ENCODE results near the gene DHODH. TPM values are rescaled to one million over a fixed set of nuclear protein-coding genes. Genes with fewer than 3 reads are reported as not detected.

Gene DHODH
- total RNA-seq, 4 donors from 2014 or later, result 4.8 to 10.5 (median 7.0) TPM

DNA sequence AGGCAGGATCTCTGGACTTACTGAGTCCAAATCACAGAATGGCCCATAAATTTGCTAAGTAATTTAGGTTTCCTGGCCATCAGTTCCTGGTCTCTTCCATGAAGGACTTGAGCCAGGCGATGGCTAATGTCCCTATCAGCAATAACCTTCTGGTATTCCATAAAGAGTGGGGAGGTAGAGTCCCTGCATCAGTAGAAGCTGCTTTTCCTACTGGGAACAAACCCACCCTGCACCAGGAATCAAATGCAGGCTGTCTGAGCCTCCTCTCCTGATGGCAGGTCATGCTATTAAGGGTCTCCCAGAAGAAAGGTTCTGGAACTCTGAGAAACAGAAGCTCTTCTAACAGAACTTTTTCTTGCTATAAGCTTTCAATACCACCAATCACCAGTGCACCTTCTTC, 53.0 kb downstream of the DHODH start:
- Histone ChIP-seq H3K36me3 (no peaks in the 10 kb centered on the region), H3K9me3 (no peaks in the 10 kb centered on the region), H3K27ac (no peak overlapping the region), H3K4me1 (no peaks in the 10 kb centered on the region), H3K27me3 (no peaks in the 10 kb centered on the region), H3K4me3 (no peak overlapping the region)
- DNase-seq (ENCODE audit: low spot score in 2 of 2), result no peak
- no peak for TF ChIP-seq POLR2AphosphoS5 (IDR thresholded peaks at IDR 0.05)
- TF ChIP-seq EP300 (IDR thresholded peaks at IDR 0.05), result no peak
- TF ChIP-seq, protein P1, sequence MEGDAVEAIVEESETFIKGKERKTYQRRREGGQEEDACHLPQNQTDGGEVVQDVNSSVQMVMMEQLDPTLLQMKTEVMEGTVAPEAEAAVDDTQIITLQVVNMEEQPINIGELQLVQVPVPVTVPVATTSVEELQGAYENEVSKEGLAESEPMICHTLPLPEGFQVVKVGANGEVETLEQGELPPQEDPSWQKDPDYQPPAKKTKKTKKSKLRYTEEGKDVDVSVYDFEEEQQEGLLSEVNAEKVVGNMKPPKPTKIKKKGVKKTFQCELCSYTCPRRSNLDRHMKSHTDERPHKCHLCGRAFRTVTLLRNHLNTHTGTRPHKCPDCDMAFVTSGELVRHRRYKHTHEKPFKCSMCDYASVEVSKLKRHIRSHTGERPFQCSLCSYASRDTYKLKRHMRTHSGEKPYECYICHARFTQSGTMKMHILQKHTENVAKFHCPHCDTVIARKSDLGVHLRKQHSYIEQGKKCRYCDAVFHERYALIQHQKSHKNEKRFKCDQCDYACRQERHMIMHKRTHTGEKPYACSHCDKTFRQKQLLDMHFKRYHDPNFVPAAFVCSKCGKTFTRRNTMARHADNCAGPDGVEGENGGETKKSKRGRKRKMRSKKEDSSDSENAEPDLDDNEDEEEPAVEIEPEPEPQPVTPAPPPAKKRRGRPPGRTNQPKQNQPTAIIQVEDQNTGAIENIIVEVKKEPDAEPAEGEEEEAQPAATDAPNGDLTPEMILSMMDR (IDR thresholded peaks at IDR 0.05), result no peak
- TF ChIP-seq POLR2A (IDR thresholded peaks at IDR 0.05), result no peak
- WGBS, result 82% methylated on average over 1 of the region's 1 CpG

GRCh38 chr16:72064361-72064894, 55.9 kb downstream of the DHODH start:
- WGBS, result 91% methylated on average over 10 of the region's 10 CpGs
- DNase-seq (ENCODE audit: low spot score in 2 of 2), result no peak
- Histone ChIP-seq H3K27me3 (no peaks in the 10 kb centered on the region), H3K4me3 (no peak overlapping the region), H3K4me1 (peaks cover 6% of the 10 kb centered on the region), H3K36me3 (no peaks in the 10 kb centered on the region), H3K9me3 (no peaks in the 10 kb centered on the region), H3K27ac (no peak overlapping the region)
- TF ChIP-seq EP300 (IDR thresholded peaks at IDR 0.05), result no peak
- TF ChIP-seq POLR2AphosphoS5 (IDR thresholded peaks at IDR 0.05), result no peak
- TF ChIP-seq POLR2A (IDR thresholded peaks at IDR 0.05), result no peak
- TF ChIP-seq, protein P1 (IDR thresholded peaks at IDR 0.05), result no peak

GRCh38 chr16:72066747-72067146, 58.2 kb downstream of the DHODH start:
- no peak for DNase-seq (ENCODE audit: low spot score in 2 of 2)
- H3K27me3 ChIP-seq, result no peaks in the 10 kb centered on the region
- no peaks in the 10 kb centered on the region for H3K9me3 ChIP-seq
- H3K4me1 ChIP-seq, result peaks cover 6% of the 10 kb centered on the region
- no peak overlapping the region for H3K27ac ChIP-seq
- no peaks in the 10 kb centered on the region for H3K36me3 ChIP-seq
- TF ChIP-seq, protein P1 (IDR thresholded peaks at IDR 0.05), result peak; percentile 2 to 23
- TF ChIP-seq POLR2A (IDR thresholded peaks at IDR 0.05), result no peak
- no peak overlapping the region for H3K4me3 ChIP-seq
- 16% methylated on average over 1 of the region's 1 CpG for WGBS

DNA sequence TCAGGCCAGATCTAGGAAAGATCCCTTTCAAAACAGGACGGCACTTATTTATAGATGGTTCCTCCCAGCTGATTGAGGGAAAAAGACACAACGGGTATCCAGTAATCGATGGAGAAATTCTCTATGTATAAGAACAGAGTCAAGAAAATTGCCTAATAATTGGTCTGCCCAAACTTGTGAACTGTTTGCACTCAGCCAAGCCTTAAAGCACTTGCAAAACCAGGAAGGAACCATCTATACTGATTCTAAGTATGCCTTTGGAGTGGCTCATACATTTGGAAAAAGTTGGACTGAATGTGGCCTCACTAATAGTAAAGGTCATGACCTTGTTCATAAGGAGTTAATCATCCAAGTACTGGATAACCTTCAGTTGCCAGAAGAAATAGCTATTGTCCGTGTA, 60.4 kb downstream of the DHODH start:
- no peak overlapping the region for H3K27ac ChIP-seq
- H3K9me3 ChIP-seq, result no peaks in the 10 kb centered on the region
- TF ChIP-seq POLR2AphosphoS5 (IDR thresholded peaks at IDR 0.05), result no peak

DNA sequence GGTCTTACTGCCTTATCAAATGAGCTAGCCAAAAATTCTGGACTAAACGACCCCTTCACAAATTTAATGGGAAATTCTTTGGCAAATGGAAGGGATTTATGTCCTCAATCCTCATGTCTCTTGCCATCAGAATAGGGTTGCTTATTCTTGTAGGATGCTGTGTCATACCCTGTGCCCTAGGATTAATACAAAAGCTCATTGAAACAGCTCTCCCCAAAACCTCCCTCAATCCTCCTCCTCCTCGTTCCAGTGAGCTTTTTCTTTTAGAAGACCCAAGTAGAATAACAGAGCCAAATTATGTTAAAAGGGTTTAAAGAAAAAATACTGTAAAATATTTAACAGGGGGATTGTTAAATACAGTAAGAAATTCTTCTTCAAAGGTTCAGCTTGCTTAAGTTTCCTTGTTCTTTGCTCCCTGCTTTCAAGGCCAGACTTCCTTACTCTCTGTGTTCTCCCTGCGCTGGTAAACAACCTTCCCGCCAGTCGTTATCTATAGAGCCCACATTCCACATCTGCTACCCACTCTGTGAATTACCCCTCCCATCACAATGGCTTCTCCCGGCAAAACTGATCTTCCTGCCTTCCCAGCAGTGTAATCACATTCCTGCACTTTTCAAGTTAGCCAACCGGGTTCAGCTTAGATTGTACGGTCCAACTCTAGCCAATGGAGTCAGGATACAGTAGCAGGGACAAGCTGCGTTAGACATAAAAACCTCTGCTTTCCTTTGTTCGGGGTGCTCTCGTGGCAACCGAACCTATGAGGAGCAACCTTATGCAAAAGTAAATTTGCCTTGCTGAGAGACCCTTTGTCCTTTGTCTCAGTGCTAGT, 64.2 kb downstream of the DHODH start:
- Histone ChIP-seq H3K27me3 (no peaks in the 10 kb centered on the region), H3K36me3 (no peaks in the 10 kb centered on the region), H3K9me3 (no peaks in the 10 kb centered on the region), H3K27ac (no peak overlapping the region), H3K4me3 (no peak overlapping the region), H3K4me1 (peaks cover 6% of the 10 kb centered on the region)
- no peak for TF ChIP-seq POLR2A (IDR thresholded peaks at IDR 0.05)
- no peak for TF ChIP-seq POLR2AphosphoS5 (IDR thresholded peaks at IDR 0.05)
- no peak for TF ChIP-seq EP300 (IDR thresholded peaks at IDR 0.05)
- TF ChIP-seq, protein P1 (IDR thresholded peaks at IDR 0.05), result no peak
- 49% methylated on average over 12 of the region's 12 CpGs for WGBS
- no peak for DNase-seq (ENCODE audit: low spot score in 2 of 2)

More for the DNA sequence above, 60.4 kb downstream of the DHODH start:
- 63% methylated on average over 4 of the region's 4 CpGs for WGBS
- peaks cover 6% of the 10 kb centered on the region for H3K4me1 ChIP-seq
- DNase-seq (ENCODE audit: low spot score in 2 of 2), result no peak
- no peak overlapping the region for H3K4me3 ChIP-seq
- H3K27me3 ChIP-seq, result no peaks in the 10 kb centered on the region
- no peaks in the 10 kb centered on the region for H3K36me3 ChIP-seq

Data from suprapubic skin (tissue), 4 donors.